K562 (cell line): ENCODE results near the gene KLC3. TPM values are rescaled to one million over a fixed set of nuclear protein-coding genes. Genes with fewer than 3 reads are reported as not detected.

Experiments used
- ATAC-seq: fragments of 200-7000 bp; cut with Tn5 transposase; 3 replicates; pipeline ENCODE4 v1.9.1; 2020; ENCODE audit warnings: moderate library complexity
- BruUV-seq: library from RNA; stranded (reverse); fragments of 400-500 nt; replicated peaks from 2 replicates; lab custom pipeline; 2021; lab: Mats Ljungman, UMichigan
- CTCF ChIA-PET: fragments of 300-600 bp; formaldehyde crosslinking; extraction: SDS; loops from one replicate; lab custom pipeline; 2021; ENCODE audit warnings: low intra/inter-chr PET ratio; lab: Yijun Ruan, JAX
- POLR2A ChIA-PET: fragments of 300-600, 350-650 bp; sonication (Branson Sonifier 250); formaldehyde crosslinking; extraction: SDS; loops from one replicate; lab custom pipeline; 2021; ENCODE audit warnings: antibody characterized with exemption, inconsistent platforms; lab: Yijun Ruan, JAX
- DNase-seq, 4 experiments: peaks; one replicate each; pipeline versions ENCODE4 v3.0.0 to v3.0.0-alpha.2; 2011 to 2018; ENCODE audit warnings: low spot score in 3 of 4, mixed read lengths in 3 of 4; ENCODE audit errors: extremely low read depth in 1 of 4
- FAIRE-seq: peaks from 2 replicates; lab custom pipeline; 2011; peaks lifted over from hg19 to GRCh38; lab: Jason Lieb, UNC
- H2AFZ ChIP-seq: 2 replicates; pipeline ENCODE4 v1.6.0; 2011; ENCODE audit warnings: low read depth, low read length, control low read depth, inconsistent platforms
- H3K27ac ChIP-seq: fragments of 200-600 bp; 3 replicates; pipeline ENCODE4 v1.8.0; 2011; ENCODE audit warnings: low read depth, mild to moderate bottlenecking, control low read depth, inconsistent platforms, low read length, moderate library complexity, mixed read lengths; ENCODE audit errors: extremely low read depth
- H3K27me3 ChIP-seq, 2 experiments: fragments of 300-600 bp in 1 of 2; 2 replicates in 1 of 2; 3 replicates in 1 of 2; pipeline versions ENCODE4 v1.6.0 to v1.8.0; 2011; ENCODE audit warnings: inconsistent platforms in 2 of 2, low read length in 2 of 2, mild to moderate bottlenecking in 1 of 2, mixed read lengths in 1 of 2, moderate library complexity in 1 of 2; ENCODE audit not compliant: control insufficient read depth in 2 of 2, insufficient read depth in 2 of 2
- H3K36me3 ChIP-seq: fragments of 300-600 bp; 3 replicates; pipeline ENCODE4 v1.8.0; 2011; ENCODE audit warnings: mild to moderate bottlenecking, low read length, inconsistent platforms; ENCODE audit not compliant: control insufficient read depth, insufficient read depth
- H3K4me1 ChIP-seq, 2 experiments: fragments of 200-600 bp in 1 of 2; replicated peaks in 1 of 2; 2 replicates in 1 of 2; 3 replicates in 1 of 2; pipeline versions ENCODE4 v1.5.1 to v1.8.0; 2011; ENCODE audit warnings: inconsistent platforms in 2 of 2, low read length in 2 of 2, mild to moderate bottlenecking in 1 of 2, mixed read lengths in 1 of 2, moderate library complexity in 1 of 2; ENCODE audit not compliant: control insufficient read depth in 2 of 2, insufficient read depth in 2 of 2
- H3K4me2 ChIP-seq: 2 replicates; pipeline ENCODE4 v1.6.1; 2011; ENCODE audit warnings: low read length, control low read depth, inconsistent platforms, mixed read lengths; ENCODE audit not compliant: insufficient read depth
- H3K4me3 ChIP-seq: fragments of 200-600 bp; sonication (generic), shearing (Covaris generic); 2 replicates; pipeline ENCODE4 v1.5.1; 2016; ENCODE audit warnings: control low read depth, inconsistent platforms
- H3K79me2 ChIP-seq: fragments of 200-600 bp; 3 replicates; pipeline ENCODE4 v1.8.0; 2011; ENCODE audit warnings: low read length, inconsistent platforms; ENCODE audit not compliant: control insufficient read depth, insufficient read depth
- H3K9ac ChIP-seq, 2 experiments: 2 replicates each; pipeline versions ENCODE4 v1.6.0 to v1.6.1; 2011; ENCODE audit warnings: low read depth in 2 of 2, low read length in 2 of 2, control low read depth in 1 of 2, inconsistent platforms in 1 of 2, mild to moderate bottlenecking in 1 of 2, mixed read lengths in 1 of 2; ENCODE audit not compliant: insufficient read depth in 1 of 2
- H3K9me1 ChIP-seq: one replicate; pipeline ENCODE4 v1.6.0; 2011; ENCODE audit warnings: inconsistent platforms, mild to moderate bottlenecking, low read length, moderate library complexity; ENCODE audit not compliant: control insufficient read depth, insufficient read depth
- H3K9me3 ChIP-seq: replicated peaks from 2 replicates; pipeline ENCODE4 v1.5.1; 2011; ENCODE audit warnings: low read depth, low read length, inconsistent platforms; ENCODE audit not compliant: control insufficient read depth, insufficient read depth
- H4K20me1 ChIP-seq: replicated peaks from 2 replicates; pipeline ENCODE4 v1.6.1; 2011; ENCODE audit warnings: low read length, inconsistent platforms, mixed read lengths; ENCODE audit not compliant: control insufficient read depth, insufficient read depth
- ATF7 ChIP-seq: fragments of 450-650 bp; IDR thresholded peaks from 2 replicates; pipeline ENCODE4 v1.7.1; 2014; ENCODE audit warnings: mild to moderate bottlenecking, moderate library complexity
- CEBPG ChIP-seq, 3 experiments: fragments of 200-800 bp in 1 of 3; sonication (Bioruptor generic) in 1 of 3; sonication (generic) in 1 of 3; formaldehyde crosslinking in 1 of 3; IDR thresholded peaks in 2 of 3; conservative IDR thresholded peaks in 1 of 3; 2 replicates each; pipeline versions ENCODE4 v1.6.1 to v1.8.0; 2016 to 2022; ENCODE audit warnings: missing compliant biosample characterization in 2 of 3, missing genetic modification characterization in 2 of 3, mild to moderate bottlenecking in 1 of 3, missing genetic modification reagents in 1 of 3
- CHD4 ChIP-seq: fragments of 200-600 bp; sonication (generic); IDR thresholded peaks from 3 replicates; pipeline ENCODE4 v1.6.1; 2012; ENCODE audit warnings: low read depth, mild to moderate bottlenecking, mixed read lengths, low read length, inconsistent platforms; ENCODE audit not compliant: insufficient read depth, insufficient replicate concordance, poor library complexity, severe bottlenecking
- KAT2B ChIP-seq: IDR thresholded peaks from one replicate; pipeline ENCODE4 v1.6.1; 2012; ENCODE audit warnings: low read depth, mild to moderate bottlenecking, control low read depth, inconsistent platforms, low read length, moderate library complexity
- KDM1A ChIP-seq, 2 experiments: fragments of 450-650 bp; IDR thresholded peaks; 2 replicates each; pipeline ENCODE4 v1.6.1; 2016; ENCODE audit warnings: mild to moderate bottlenecking in 2 of 2
- POU5F1 ChIP-seq: fragments of 150-350 bp; IDR thresholded peaks from 2 replicates; pipeline ENCODE4 v1.6.1; 2014; ENCODE audit warnings: borderline replicate concordance, low read length, low read depth, mild to moderate bottlenecking; ENCODE audit not compliant: partially characterized antibody
- WGBS: fragments of 100-300 bp; shearing (Covaris generic); methylation state at CpG from one replicate; pipeline ENCODE4 v1.1.6; 2016; ENCODE audit warnings: low coverage, mixed read lengths; ENCODE audit not compliant: insufficient coverage; ENCODE audit errors: missing lambda C conversion rate; 5-methylcytosine and 5-hydroxymethylcytosine counted together
- in situ Hi-C: fragments of 300-500 bp; cut with MboI; formaldehyde crosslinking; loops from 4 replicates; pipeline ENCODE4 v1.15.0; 2018; ENCODE audit warnings: inconsistent platforms, mixed read lengths
- intact Hi-C: fragments of 100-400 bp; cut with micrococcal nuclease; formaldehyde crosslinking; loops from 2 replicates; pipeline ENCODE4 v1.14.2; 2022
- polyA plus RNA-seq, 8 experiments: library from polyadenylated mRNA; depleted of rRNA in 4 of 8; stranded (reverse) in 5 of 8; unstranded in 3 of 8; fragments of >200 nt; fragmentation: Nextera tagmentation in 2 of 8; fragmentation: Illumina TruSeq in 1 of 8; extraction: Ambion mirVana in 2 of 8; extraction: Trizol in 1 of 8; gene quantifications; 2 replicates each; pipeline versions ENCODE4 v1.2.1 to v1.2.3, GENCODE V29; 2011 to 2014; ENCODE audit warnings: inconsistent platforms in 1 of 8, missing spikeins in 1 of 8
- total RNA-seq, 7 experiments: library from RNA; depleted of rRNA in 6 of 7; stranded (reverse); fragments of >200 nt in 6 of 7; fragmentation: Illumina TruSeq in 2 of 7; extraction: Trizol in 2 of 7; gene quantifications; 2 replicates each; pipeline versions ENCODE4 v1.2.1 to v1.2.3, GENCODE V29; 2011 to 2021; ENCODE audit warnings: low replicate concordance in 1 of 7
- TF ChIP-seq, protein P1 (sequence below): fragments of 450-650 bp; IDR thresholded peaks from 2 replicates; pipeline ENCODE4 v1.6.1; 2016; ENCODE audit warnings: antibody characterized with exemption
- TF ChIP-seq, protein P2 (sequence below), 2 experiments: fragments of 450-650 bp; IDR thresholded peaks; 2 replicates each; pipeline ENCODE4 v1.6.1; 2016; ENCODE audit warnings: mild to moderate bottlenecking in 2 of 2, borderline replicate concordance in 1 of 2, low read depth in 1 of 2, moderate library complexity in 1 of 2

The KLC3 gene
- total and polyA plus RNA-seq, 9 of the 15 experiments (the other 6 are each of a cell fraction or from before 2014, with no cell fraction given), result 0.03 to 1.2 (median 0.59) TPM; not detected in 3

DNA sequence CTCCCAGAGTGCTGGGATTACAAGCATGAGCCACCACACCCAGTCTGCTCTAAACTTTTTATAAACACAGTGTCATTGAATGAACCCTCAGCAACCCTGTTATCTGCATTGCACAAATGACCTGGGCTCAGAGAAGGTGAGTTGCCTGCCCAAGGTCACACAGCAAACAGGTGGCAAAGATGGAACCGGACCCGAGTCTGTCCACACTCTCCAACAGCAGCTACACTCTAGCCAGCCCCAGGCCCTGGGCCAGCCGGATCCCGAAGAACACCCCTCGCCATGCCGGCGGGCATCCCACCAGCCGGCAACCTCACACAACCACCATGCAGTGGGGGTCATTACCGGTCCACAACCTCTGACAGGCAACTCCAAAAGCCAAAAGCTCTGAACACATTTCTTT lies 15.4 kb downstream of the KLC3 start (continued):
- TF ChIP-seq CHD4, result peak; percentile 27
- no peak for TF ChIP-seq KAT2B
- TF ChIP-seq KDM1A (IDR thresholded peaks at IDR 0.05), result peak; percentile 25 to 45; a peak in 2 of 4 replicates

DNA sequence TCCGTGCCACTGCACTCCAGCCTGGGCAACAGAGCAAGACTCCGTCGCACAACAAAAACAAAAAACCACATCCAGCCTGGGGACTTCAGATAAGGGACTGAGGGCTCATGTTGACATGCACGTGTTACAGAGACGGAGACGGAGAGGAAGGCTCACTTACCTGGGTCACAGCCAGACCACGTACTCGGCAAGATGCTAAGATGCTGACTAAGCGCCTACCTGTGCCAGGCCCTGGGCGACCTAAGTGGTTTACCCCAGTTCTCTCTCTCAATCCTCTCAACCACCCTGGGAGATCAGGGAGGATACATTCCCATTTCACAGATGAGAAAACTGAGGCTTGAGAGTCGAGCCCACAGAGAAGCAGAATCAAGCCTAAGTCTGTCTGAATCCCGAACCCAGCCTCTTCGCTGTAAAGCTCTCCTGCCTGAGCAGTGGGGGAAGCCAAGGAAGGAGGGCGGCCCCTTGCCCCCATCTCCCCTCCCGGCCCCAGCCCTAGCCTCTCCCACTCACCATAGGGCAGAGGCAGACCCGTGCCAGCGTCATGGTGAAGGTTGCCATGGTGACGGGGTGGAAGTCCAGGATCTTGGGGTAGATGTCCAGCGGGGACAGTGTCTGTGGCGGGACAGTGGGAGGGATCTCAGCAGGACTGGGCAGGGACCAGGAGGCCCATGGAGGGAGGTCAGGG lies 16.4 kb downstream of the KLC3 start:
- in situ Hi-C loops, result no loop called here
- H3K9me3 ChIP-seq, result no peaks in the 10 kb centered on the region
- no peak overlapping the region for H2AFZ ChIP-seq
- POLR2A ChIA-PET, result interaction anchor here (0.5 kb wide), 1 partner anchor 66 kb away, joined by 3 read pairs; no protein-coding TSS in a partner anchor
- intact Hi-C loops, result no loop called here
- no peak for FAIRE-seq
- no peaks in the 10 kb centered on the region for H3K27me3 ChIP-seq
- peaks cover 84% of the 10 kb centered on the region; the same call in 2 of the 3 replicates for H3K36me3 ChIP-seq
- 53% methylated on average over 15 of the region's 20 CpGs for WGBS
- peak overlapping the region in 1 of 2 experiments; percentile 26; a peak in 2 of 4 replicates for H3K9ac ChIP-seq
- no peak; the same call in 2 of the 3 replicates for ATAC-seq
- no peak overlapping the region for H3K4me3 ChIP-seq
- no peaks in the 10 kb centered on the region for H3K9me1 ChIP-seq
- peaks cover 0 to 30% of the 10 kb centered on the region in 2 experiments; a peak in 2 of 5 replicates for H3K4me1 ChIP-seq
- H3K79me2 ChIP-seq, result no peaks in the 10 kb centered on the region
- no TSS peak for BruUV-seq
- H4K20me1 ChIP-seq, result no peaks in the 10 kb centered on the region; the same call in 1 of the 2 replicates
- no peak overlapping the region for H3K4me2 ChIP-seq
- H3K27ac ChIP-seq, result no peak overlapping the region
- peak in 1 of 4 experiments; percentile 46 for DNase-seq
- CTCF ChIA-PET, result no interaction called here
- TF ChIP-seq ATF7 (no peak), CEBPG (CRISPR knock-in tag; IDR thresholded peaks at IDR 0.05) (no peak), CEBPG (tag; conservative IDR thresholded peaks at IDR 0.05 in 1 of 2, IDR thresholded peaks at IDR 0.05 in 1 of 2) (no peak), POU5F1 (no peak)
- TF ChIP-seq, protein P1, sequence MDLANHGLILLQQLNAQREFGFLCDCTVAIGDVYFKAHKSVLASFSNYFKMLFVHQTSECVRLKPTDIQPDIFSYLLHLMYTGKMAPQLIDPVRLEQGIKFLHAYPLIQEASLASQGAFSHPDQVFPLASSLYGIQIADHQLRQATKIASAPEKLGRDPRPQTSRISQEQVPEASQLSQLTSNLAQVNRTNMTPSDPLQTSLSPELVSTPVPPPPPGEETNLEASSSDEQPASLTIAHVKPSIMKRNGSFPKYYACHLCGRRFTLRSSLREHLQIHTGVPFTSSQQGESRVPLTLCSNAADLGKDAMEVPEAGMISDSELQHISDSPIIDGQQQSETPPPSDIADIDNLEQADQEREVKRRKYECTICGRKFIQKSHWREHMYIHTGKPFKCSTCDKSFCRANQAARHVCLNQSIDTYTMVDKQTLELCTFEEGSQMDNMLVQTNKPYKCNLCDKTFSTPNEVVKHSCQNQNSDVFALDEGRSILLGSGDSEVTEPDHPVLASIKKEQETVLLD, result no peak
- TF ChIP-seq, protein P2, sequence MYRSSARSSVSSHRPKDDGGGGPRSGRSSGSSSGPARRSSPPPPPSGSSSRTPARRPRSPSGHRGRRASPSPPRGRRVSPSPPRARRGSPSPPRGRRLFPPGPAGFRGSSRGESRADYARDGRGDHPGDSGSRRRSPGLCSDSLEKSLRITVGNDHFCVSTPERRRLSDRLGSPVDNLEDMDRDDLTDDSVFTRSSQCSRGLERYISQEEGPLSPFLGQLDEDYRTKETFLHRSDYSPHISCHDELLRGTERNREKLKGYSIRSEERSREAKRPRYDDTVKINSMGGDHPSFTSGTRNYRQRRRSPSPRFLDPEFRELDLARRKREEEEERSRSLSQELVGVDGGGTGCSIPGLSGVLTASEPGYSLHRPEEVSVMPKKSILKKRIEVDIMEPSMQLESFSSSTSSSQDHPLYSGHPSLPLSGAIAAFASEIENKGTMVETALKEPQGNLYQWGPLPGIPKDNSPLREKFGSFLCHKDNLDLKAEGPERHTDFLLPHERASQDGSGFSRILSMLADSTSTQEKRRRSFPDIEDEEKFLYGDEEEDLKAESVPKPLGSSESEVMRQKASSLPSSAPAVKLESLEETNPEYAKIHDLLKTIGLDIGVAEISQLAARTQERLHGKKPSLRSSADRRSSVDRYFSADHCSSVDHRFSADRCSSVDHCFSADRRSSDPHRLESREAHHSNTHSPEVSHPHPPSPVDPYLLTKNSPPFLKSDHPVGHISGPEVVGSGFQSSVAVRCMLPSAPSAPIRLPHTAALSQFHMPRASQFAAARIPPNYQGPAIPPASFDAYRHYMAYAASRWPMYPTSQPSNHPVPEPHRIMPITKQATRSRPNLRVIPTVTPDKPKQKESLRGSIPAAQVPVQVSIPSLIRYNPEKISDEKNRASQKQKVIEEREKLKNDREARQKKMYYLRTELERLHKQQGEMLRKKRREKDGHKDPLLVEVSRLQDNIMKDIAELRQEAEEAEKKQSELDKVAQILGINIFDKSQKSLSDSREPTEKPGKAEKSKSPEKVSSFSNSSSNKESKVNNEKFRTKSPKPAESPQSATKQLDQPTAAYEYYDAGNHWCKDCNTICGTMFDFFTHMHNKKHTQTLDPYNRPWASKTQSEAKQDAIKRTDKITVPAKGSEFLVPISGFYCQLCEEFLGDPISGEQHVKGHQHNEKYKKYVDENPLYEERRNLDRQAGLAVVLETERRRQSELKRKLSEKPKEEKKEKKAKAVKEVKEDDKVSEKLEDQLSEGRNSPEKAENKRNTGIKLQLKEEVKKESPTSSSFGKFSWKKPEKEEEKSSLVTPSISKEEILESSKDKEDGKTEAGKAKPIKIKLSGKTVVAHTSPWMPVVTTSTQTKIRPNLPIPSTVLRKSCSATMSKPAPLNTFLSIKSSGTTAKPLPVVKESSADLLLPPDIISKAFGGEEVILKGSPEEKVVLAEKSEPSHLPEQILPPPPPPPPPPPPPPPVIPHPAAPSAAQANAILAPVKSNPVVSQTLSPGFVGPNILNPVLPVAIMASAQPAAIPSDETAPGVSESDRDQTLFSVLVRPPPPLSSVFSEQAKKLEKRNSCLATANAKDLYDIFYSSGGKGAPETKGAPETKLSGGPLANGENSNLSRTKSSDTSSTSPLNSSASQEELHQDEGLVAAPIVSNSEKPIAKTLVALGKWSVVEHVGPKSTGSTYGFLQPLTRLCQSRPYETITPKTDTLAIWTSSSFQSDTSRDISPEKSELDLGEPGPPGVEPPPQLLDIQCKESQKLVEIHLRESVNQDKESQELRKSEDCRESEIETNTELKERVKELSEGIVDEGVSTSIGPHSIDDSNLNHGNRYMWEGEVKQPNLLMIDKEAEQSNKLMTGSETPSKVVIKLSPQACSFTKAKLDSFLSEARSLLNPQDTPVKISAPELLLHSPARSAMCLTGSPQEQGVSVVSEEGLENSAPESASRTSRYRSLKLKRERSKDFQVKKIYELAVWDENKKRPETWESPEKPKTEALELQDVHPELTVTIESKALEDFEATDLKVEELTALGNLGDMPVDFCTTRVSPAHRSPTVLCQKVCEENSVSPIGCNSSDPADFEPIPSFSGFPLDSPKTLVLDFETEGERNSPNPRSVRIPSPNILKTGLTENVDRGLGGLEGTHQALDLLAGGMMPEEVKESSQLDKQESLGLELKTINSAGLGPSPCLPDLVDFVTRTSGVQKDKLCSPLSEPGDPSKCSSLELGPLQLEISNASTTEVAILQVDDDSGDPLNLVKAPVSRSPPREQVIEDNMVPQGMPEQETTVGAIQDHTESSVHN (IDR thresholded peaks at IDR 0.05; ENCODE audit: borderline replicate concordance in 1 of 2, low read depth in 1 of 2), result no peak
